ENCODE results near the gene CMTM4.

GRCh38 chr16:66695471-66695934 lies 1.0 kb downstream of the CMTM4 start:
- TF ChIP-seq CTCF (conservative IDR thresholded peaks at IDR 0.05; ENCODE audit: low read depth in 2 of 2), result no peak
- no peak for TF ChIP-seq REST (IDR thresholded peaks at IDR 0.05; ENCODE audit: unreplicated experiment)
- no peak for TF ChIP-seq POLR2AphosphoS5 (IDR thresholded peaks at IDR 0.05; ENCODE audit: low read depth)
- no peak for TF ChIP-seq EZH2 (IDR thresholded peaks at IDR 0.05; ENCODE audit: low read depth, unreplicated experiment)

All from GM23338 (cell line).